NT2/D1 (cell line): Measurements from ENCODE around the gene CRTC1.

Source experiments
- YY1 ChIP-seq: IDR thresholded peaks from 2 replicates; pipeline ENCODE4 v1.6.1; 2011; ENCODE audit not compliant: insufficient read length, insufficient read depth
- ZNF274 ChIP-seq: IDR thresholded peaks from 2 replicates; pipeline ENCODE4 v1.6.1; 2011; ENCODE audit warnings: mild to moderate bottlenecking, low read depth, low read length

GRCh38 chr19:18683958-18684641, 620 bp downstream of the CRTC1 start:
- TF ChIP-seq YY1 (no peak), ZNF274 (no peak)
